Loucy (cell line): ENCODE measurements around the gene EOLA1.
"Not testable (repeated sequence)": the region's sequence is repeated elsewhere in the genome, so short reads cannot be mapped to it uniquely, and the experiment has no call there.

Source experiments
- H2AFZ ChIP-seq: fragments of 200-600 bp; sonication (generic); 2 replicates; pipeline ENCODE4 v1.6.0; 2016; ENCODE audit warnings: antibody characterized with exemption, mild to moderate bottlenecking, low read length, moderate library complexity
- H3F3A ChIP-seq: fragments of 200-600 bp; 2 replicates; pipeline ENCODE4 v1.6.0; 2016; ENCODE audit warnings: antibody characterized with exemption, low read depth, mild to moderate bottlenecking
- H3K27me3 ChIP-seq: fragments of 200-600 bp; sonication (generic); 2 replicates; pipeline ENCODE4 v1.6.1; 2014; ENCODE audit warnings: low read length, mild to moderate bottlenecking; ENCODE audit not compliant: insufficient read depth, poor library complexity, severe bottlenecking
- H3K36me3 ChIP-seq: fragments of 200-600 bp; sonication (generic); 2 replicates; pipeline ENCODE4 v1.6.1; 2016; ENCODE audit warnings: low read length; ENCODE audit not compliant: insufficient read depth
- H3K4me1 ChIP-seq: fragments of 200-600 bp; sonication (generic); 2 replicates; pipeline ENCODE4 v1.5.1; 2014; ENCODE audit warnings: low read length, mild to moderate bottlenecking; ENCODE audit not compliant: insufficient read depth, poor library complexity, severe bottlenecking
- H3K4me2 ChIP-seq: fragments of 200-600 bp; sonication (generic); 2 replicates; pipeline ENCODE4 v1.6.0; 2014; ENCODE audit warnings: antibody characterized with exemption, low read length, low read depth, mild to moderate bottlenecking; ENCODE audit not compliant: poor library complexity, severe bottlenecking
- H3K4me3 ChIP-seq: fragments of 200-600 bp; sonication (generic); 2 replicates; pipeline ENCODE4 v1.5.1; 2014; ENCODE audit warnings: low read length, mild to moderate bottlenecking, mixed read lengths; ENCODE audit not compliant: poor library complexity, severe bottlenecking
- H3K79me2 ChIP-seq: fragments of 200-600 bp; sonication (generic); 2 replicates; pipeline ENCODE4 v1.6.1; 2014; ENCODE audit warnings: low read length; ENCODE audit not compliant: insufficient read depth
- H3K9ac ChIP-seq: fragments of 200-600 bp; sonication (generic); 2 replicates; pipeline ENCODE4 v1.6.0; 2014; ENCODE audit warnings: mild to moderate bottlenecking, low read depth, low read length, moderate library complexity; ENCODE audit not compliant: poor library complexity, severe bottlenecking
- H3K9me2 ChIP-seq: fragments of 200-600 bp; sonication (generic); replicated peaks from 2 replicates; pipeline ENCODE4 v1.6.1; 2016; ENCODE audit warnings: low read depth, low read length, mixed read lengths
- H3K9me3 ChIP-seq: fragments of 200-600 bp; sonication (generic); 2 replicates; pipeline ENCODE4 v1.6.1; 2014; ENCODE audit warnings: mild to moderate bottlenecking, antibody characterized with exemption, low read length, low read depth; ENCODE audit not compliant: insufficient read depth
- H4K20me1 ChIP-seq: fragments of 200-600 bp; sonication (generic); 2 replicates; pipeline ENCODE4 v1.6.0; 2014; ENCODE audit warnings: antibody characterized with exemption, low read length, mild to moderate bottlenecking; ENCODE audit not compliant: insufficient read depth, poor library complexity, severe bottlenecking

EOLA1 gene

DNA sequence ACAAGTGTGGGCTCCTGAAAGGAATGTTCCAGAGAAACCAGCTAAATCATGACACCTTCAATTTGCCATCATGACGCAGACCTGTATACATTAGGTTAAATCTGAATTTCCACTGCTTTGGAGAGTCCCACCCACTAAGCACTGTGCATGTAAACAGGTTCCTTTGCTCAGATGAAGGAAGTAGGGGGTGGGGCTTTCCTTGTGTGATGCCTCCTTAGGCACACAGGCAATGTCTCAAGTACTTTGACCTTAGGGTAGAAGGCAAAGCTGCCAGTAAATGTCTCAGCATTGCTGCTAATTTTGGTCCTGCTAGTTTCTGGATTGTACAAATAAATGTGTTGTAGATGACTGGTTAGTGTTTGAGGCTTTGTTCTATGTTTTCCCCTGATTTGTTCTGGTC lies 6.2 kb downstream of the EOLA1 start:
- H3K4me2 ChIP-seq, H3K9me3 ChIP-seq, H3K9me2 ChIP-seq, H3K27me3 ChIP-seq, H2AFZ ChIP-seq, H3K4me1 ChIP-seq, H4K20me1 ChIP-seq, H3K9ac ChIP-seq, H3K79me2 ChIP-seq, H3F3A ChIP-seq, H3K36me3 ChIP-seq, H3K4me3 ChIP-seq: not testable (repeated sequence)

DNA sequence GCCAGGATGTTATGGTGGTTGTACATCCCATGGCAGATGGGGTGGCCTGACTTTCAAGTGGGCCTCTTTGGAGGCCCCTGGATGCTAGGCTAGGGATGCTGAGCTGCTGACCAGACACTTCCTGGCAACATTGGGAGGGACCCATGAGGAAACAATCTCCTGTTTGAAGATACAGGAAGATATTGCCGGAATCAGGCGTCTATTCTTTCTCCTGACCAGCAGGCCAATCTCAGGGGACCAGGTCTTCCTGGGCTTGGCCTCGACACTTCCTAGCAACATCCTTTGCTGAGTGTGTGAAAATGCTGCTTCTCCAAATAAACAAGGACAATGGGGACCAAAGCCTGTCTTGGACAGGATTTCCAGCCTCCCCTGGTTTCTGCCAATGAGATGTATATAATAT lies 7.0 kb downstream of the EOLA1 start:
- not testable (repeated sequence) for H3K4me2 ChIP-seq, H3K79me2 ChIP-seq, H3K4me1 ChIP-seq, H3K9ac ChIP-seq, H2AFZ ChIP-seq, H3K9me2 ChIP-seq, H3K4me3 ChIP-seq, H3K27me3 ChIP-seq, H3K36me3 ChIP-seq, H3K9me3 ChIP-seq, H4K20me1 ChIP-seq, H3F3A ChIP-seq

DNA sequence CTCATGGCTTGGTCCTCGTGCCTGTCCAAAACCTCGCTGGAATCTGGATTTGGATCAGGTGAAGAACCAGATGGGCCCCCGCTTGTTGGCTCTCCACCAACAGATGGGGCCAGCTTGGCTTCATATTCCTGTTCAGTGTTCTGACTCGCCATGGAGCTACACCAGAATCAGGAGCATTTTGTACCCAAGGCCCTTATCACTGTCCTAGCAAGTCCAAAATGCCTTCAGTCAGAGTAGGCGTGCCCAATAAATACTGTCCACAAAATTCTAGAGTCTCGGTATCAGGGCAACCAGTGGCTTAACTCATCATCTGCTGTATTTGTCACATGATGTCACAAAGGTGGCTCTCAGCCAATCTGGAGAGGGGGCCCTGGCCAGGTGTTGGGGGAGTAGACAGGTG lies 8.9 kb downstream of the EOLA1 start, which contains the start of gene HSFX3:
Gene HSFX3 (minus strand): TSS at position 224 of the 400 bp plus-strand sequence. CDS start 72 bp downstream, at position 152.
- H3K36me3 ChIP-seq, H3K4me1 ChIP-seq, H3K9me3 ChIP-seq, H3K4me3 ChIP-seq, H3K9ac ChIP-seq, H3K9me2 ChIP-seq, H3K79me2 ChIP-seq, H2AFZ ChIP-seq, H3K27me3 ChIP-seq, H3K4me2 ChIP-seq, H3F3A ChIP-seq, H4K20me1 ChIP-seq: not testable (repeated sequence)

DNA sequence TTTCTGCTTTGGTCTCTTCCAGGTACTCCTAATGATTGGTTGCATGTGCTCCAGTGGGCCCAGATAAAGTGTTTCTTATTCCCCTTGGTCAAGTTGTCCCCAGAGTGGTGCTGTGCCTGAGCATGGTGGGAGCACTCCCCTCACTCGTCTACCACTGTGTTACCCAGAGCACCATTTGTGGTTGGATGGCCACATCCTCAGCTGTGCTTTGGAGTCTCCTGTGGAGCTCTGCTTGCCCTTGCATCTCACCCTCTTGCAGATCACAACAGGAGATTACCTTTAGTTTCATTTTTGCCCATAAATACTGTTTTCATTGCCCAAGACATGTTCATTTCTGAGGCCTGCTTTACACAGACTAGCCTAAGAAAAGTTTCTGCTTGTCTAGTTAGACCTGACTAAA lies 9.6 kb downstream of the EOLA1 start:
- H3K27me3 ChIP-seq, H3K9ac ChIP-seq, H3K4me2 ChIP-seq, H3K9me2 ChIP-seq, H3K4me3 ChIP-seq, H2AFZ ChIP-seq, H4K20me1 ChIP-seq, H3K79me2 ChIP-seq, H3K36me3 ChIP-seq, H3K9me3 ChIP-seq, H3F3A ChIP-seq, H3K4me1 ChIP-seq: not testable (repeated sequence)

DNA sequence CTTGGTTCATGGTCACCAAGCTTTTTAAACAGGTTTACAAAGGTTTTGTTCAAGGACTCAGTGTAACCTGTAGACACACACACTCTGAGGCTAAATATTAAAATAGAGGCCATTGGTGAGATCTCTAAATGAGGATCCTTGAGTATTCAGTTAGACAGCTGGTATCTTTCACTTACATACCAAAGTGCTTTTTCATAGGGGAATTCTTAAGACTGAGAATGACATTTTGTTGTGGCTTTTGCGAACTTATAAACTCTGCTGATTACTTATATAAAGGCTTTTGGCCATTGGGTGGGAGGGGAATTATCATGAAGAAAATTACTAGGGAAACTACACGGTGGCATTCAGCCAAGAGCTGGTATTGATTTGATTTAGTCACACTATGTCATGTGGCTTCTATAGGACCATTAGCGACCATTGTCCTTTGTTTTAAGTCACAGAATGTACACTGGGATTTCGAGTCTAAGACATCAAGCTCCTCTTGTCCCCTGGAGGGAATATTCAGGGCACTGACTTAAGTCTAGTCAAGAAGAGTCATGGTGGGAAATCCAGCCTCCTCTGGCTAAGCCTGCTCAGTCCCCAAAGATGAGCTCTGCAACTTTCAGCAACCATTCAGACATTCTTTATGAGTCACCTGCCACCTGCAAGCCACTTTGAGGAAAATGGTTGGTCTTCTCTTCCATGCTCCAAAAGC lies 10.6 kb downstream of the EOLA1 start:
- not testable (repeated sequence) for H3F3A ChIP-seq, H2AFZ ChIP-seq, H3K4me1 ChIP-seq, H3K9ac ChIP-seq, H3K36me3 ChIP-seq, H3K79me2 ChIP-seq, H3K9me3 ChIP-seq, H4K20me1 ChIP-seq, H3K9me2 ChIP-seq, H3K4me3 ChIP-seq, H3K4me2 ChIP-seq, H3K27me3 ChIP-seq

DNA sequence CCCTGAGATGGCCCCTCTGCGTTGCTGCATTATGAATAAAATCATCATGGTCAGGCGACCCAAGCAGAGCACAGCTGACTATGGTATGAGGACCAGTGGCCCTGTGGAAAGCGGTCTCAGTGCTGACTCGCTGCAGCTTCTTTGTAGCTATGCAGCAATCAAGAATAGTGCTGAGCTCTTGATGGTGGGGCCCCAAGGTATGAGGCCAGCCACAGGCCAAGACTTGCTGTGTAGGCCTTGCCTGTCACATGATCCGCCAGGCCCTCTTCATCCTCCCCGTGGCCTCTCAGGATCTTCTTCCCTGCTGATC lies 11.1 kb downstream of the EOLA1 start:
- H4K20me1 ChIP-seq, H3K9me2 ChIP-seq, H3K4me3 ChIP-seq, H3K4me1 ChIP-seq, H3K9ac ChIP-seq, H3F3A ChIP-seq, H2AFZ ChIP-seq, H3K36me3 ChIP-seq, H3K9me3 ChIP-seq, H3K79me2 ChIP-seq, H3K27me3 ChIP-seq, H3K4me2 ChIP-seq: not testable (repeated sequence)

DNA sequence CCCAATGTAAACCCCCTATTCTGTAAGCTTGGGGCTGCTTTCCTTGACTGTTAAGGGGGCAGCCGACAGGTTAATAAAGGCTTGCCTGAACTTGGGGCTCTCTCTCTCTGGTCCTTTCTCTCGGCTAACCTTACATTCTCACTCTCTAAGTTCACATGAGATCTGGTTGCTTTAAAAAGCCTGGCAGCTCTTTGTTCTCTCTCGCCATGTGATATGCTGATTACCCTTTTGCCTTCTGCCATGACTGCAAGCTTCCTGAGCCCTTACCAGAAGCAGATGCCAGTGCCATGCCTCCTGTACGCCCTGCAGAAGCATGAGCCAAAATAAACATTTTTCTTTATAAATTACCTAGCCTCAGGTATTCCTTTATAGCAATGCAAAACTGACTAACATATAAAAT lies 14.4 kb downstream of the EOLA1 start:
- not testable (repeated sequence) for H3K9me2 ChIP-seq, H3K27me3 ChIP-seq, H3K4me1 ChIP-seq, H3K79me2 ChIP-seq, H3K4me3 ChIP-seq, H3K36me3 ChIP-seq, H4K20me1 ChIP-seq, H3K9ac ChIP-seq, H3K4me2 ChIP-seq, H2AFZ ChIP-seq, H3K9me3 ChIP-seq, H3F3A ChIP-seq
